Caco-2 (cell line): ENCODE results near the gene TFAM. TPM values are rescaled to one million over a fixed set of nuclear protein-coding genes. Genes with fewer than 3 reads are reported as not detected.

Source experiments
- BruUV-seq: library from RNA; stranded (reverse); fragments of 400-500 nt; replicated peaks from 2 replicates; lab custom pipeline; 2021; lab: Mats Ljungman, UMichigan
- CTCF ChIA-PET: fragments of 300-600 bp; sonication (Branson Sonifier 250); formaldehyde crosslinking; loops from one replicate; lab custom pipeline; 2022; ENCODE audit warnings: antibody characterized with exemption; lab: Charles Lee
- POLR2A ChIA-PET: fragments of 300-600 bp; sonication (Branson Sonifier 250); formaldehyde crosslinking; loops from one replicate; lab custom pipeline; 2022; ENCODE audit warnings: antibody characterized with exemption; lab: Charles Lee
- DNase-seq, 2 experiments: peaks; one replicate each; pipeline versions ENCODE4 v3.0.0 to v3.0.0-alpha.2; 2020 to 2022
- H3K27me3 ChIP-seq: replicated peaks from 2 replicates; pipeline ENCODE4 v1.6.0; 2011; ENCODE audit warnings: low read length; ENCODE audit not compliant: control insufficient read depth, insufficient read depth
- H3K36me3 ChIP-seq: 2 replicates; pipeline ENCODE4 v1.5.1; 2011; ENCODE audit warnings: low read length; ENCODE audit not compliant: control insufficient read depth, insufficient read depth
- H3K4me1 ChIP-seq: fragments of 250-450 bp; sonication (Bioruptor Pico); 2 replicates; pipeline ENCODE4 v1.5.1; 2020; ENCODE audit warnings: mild to moderate bottlenecking
- H3K4me3 ChIP-seq: 2 replicates; pipeline ENCODE4 v1.5.1; 2011; ENCODE audit warnings: low read depth, mild to moderate bottlenecking, control low read depth, low read length
- H3K9me3 ChIP-seq: fragments of 250-450 bp; sonication (Bioruptor Pico); 2 replicates; pipeline ENCODE4 v1.5.1; 2020; ENCODE audit warnings: mild to moderate bottlenecking, moderate library complexity
- H3K27ac Mint-ChIP-seq: one replicate; pipeline ENCODE4 v1.8.0; 2022; ENCODE audit warnings: mixed read lengths; ENCODE audit not compliant: unreplicated experiment
- H3K27me3 Mint-ChIP-seq: one replicate; pipeline ENCODE4 v1.8.0; 2022; ENCODE audit warnings: mixed read lengths; ENCODE audit not compliant: insufficient read depth, unreplicated experiment
- H3K36me3 Mint-ChIP-seq: one replicate; pipeline ENCODE4 v1.8.0; 2022; ENCODE audit warnings: mild to moderate bottlenecking, mixed read lengths; ENCODE audit not compliant: insufficient read depth, unreplicated experiment
- H3K4me1 Mint-ChIP-seq: one replicate; pipeline ENCODE4 v1.8.0; 2022; ENCODE audit warnings: low read depth, mixed read lengths; ENCODE audit not compliant: unreplicated experiment
- H3K4me3 Mint-ChIP-seq: one replicate; pipeline ENCODE4 v1.8.0; 2022; ENCODE audit warnings: mild to moderate bottlenecking, moderate library complexity, mixed read lengths; ENCODE audit not compliant: unreplicated experiment
- H3K9me3 Mint-ChIP-seq: one replicate; pipeline ENCODE4 v1.8.0; 2022; ENCODE audit warnings: mixed read lengths; ENCODE audit not compliant: unreplicated experiment
- CTCF ChIP-seq, 2 experiments: fragments of 200-600 bp in 1 of 2; IDR thresholded peaks; 1 replicate in 1 of 2; 2 replicates in 1 of 2; pipeline versions ENCODE4 v1.5.1 to v1.8.0; 2011 to 2022; ENCODE audit warnings: antibody characterized with exemption in 1 of 2, control low read depth in 1 of 2, inconsistent platforms in 1 of 2, low read depth in 1 of 2, low read length in 1 of 2, mild to moderate bottlenecking in 1 of 2, moderate library complexity in 1 of 2; ENCODE audit not compliant: insufficient read depth in 1 of 2, severe bottlenecking in 1 of 2, unreplicated experiment in 1 of 2
- intact Hi-C: fragments of 100-400 bp; cut with micrococcal nuclease; formaldehyde crosslinking; loops from one replicate; pipeline ENCODE4 v1.10.0; 2022; ENCODE audit not compliant: unreplicated experiment
- total RNA-seq: library from RNA; stranded (reverse); gene quantifications from 2 replicates; pipeline ENCODE4 v1.2.3, GENCODE V29; 2022

Gene TFAM
- total RNA-seq, 1 experiment from 2014 or later = 228 TPM

- Histone ChIP-seq H3K27me3 (no peaks in the 10 kb centered on the region), H3K36me3 (no peaks in the 10 kb centered on the region), H3K4me1 (no peaks in the 10 kb centered on the region), H3K4me3 (no peak overlapping the region), H3K9me3 (no peaks in the 10 kb centered on the region)
- intact Hi-C loops = no loop called here
- no peaks in the 10 kb centered on the region for H3K9me3 Mint-ChIP-seq
- ChIA-PET POLR2A (no interaction called here), CTCF (interaction anchor here (1.4 kb wide), 1 partner anchor 24 kb away, joined by 4 read pairs; no protein-coding TSS in a partner anchor)
- no peak for DNase-seq
- no peaks in the 10 kb centered on the region for H3K27me3 Mint-ChIP-seq
- H3K4me3 Mint-ChIP-seq = no peak overlapping the region
- H3K4me1 Mint-ChIP-seq = no peaks in the 10 kb centered on the region
- H3K36me3 Mint-ChIP-seq = peaks cover 8% of the 10 kb centered on the region
- TF ChIP-seq CTCF (IDR thresholded peaks at IDR 0.05; ENCODE audit: insufficient read depth in 1 of 2, low read depth in 1 of 2, low read length in 1 of 2, severe bottlenecking in 1 of 2, unreplicated experiment in 1 of 2) = no peak
- no TSS peak for BruUV-seq
- H3K27ac Mint-ChIP-seq = no peak overlapping the region
Observed at GRCh38 chr10:58361353-58361752, 23.9 kb upstream of the TFAM start.

- Histone ChIP-seq H3K36me3 (no peaks in the 10 kb centered on the region), H3K9me3 (no peaks in the 10 kb centered on the region), H3K27me3 (no peaks in the 10 kb centered on the region), H3K4me3 (no peak overlapping the region), H3K4me1 (no peaks in the 10 kb centered on the region)
- TF ChIP-seq CTCF (IDR thresholded peaks at IDR 0.05; ENCODE audit: insufficient read depth in 1 of 2, low read depth in 1 of 2, low read length in 1 of 2, severe bottlenecking in 1 of 2, unreplicated experiment in 1 of 2) = no peak
- BruUV-seq = TSS peak; percentile 20
- CTCF ChIA-PET = no interaction called here
- Mint-ChIP-seq H3K4me1 (no peaks in the 10 kb centered on the region), H3K4me3 (no peak overlapping the region), H3K27ac (no peak overlapping the region), H3K27me3 (no peaks in the 10 kb centered on the region), H3K9me3 (no peaks in the 10 kb centered on the region), H3K36me3 (peaks cover 13% of the 10 kb centered on the region)
- POLR2A ChIA-PET = no interaction called here
- intact Hi-C loops = no loop called here
- no peak for DNase-seq
Observed at GRCh38 chr10:58362027-58362789, 23.0 kb upstream of the TFAM start.

- TF ChIP-seq CTCF (IDR thresholded peaks at IDR 0.05; ENCODE audit: insufficient read depth in 1 of 2, low read depth in 1 of 2, low read length in 1 of 2, severe bottlenecking in 1 of 2, unreplicated experiment in 1 of 2) = no peak
- DNase-seq = no peak
- H3K4me1 ChIP-seq = no peaks in the 10 kb centered on the region
- H3K9me3 Mint-ChIP-seq = no peaks in the 10 kb centered on the region
- no TSS peak for BruUV-seq
- CTCF ChIA-PET = no interaction called here
- H3K27me3 Mint-ChIP-seq = no peaks in the 10 kb centered on the region
- H3K4me3 Mint-ChIP-seq = no peak overlapping the region
- H3K36me3 Mint-ChIP-seq = peaks cover 13% of the 10 kb centered on the region
- no peaks in the 10 kb centered on the region for H3K9me3 ChIP-seq
- no peaks in the 10 kb centered on the region for H3K27me3 ChIP-seq
- POLR2A ChIA-PET = no interaction called here
- no peaks in the 10 kb centered on the region; the same call in 1 of the 2 replicates for H3K36me3 ChIP-seq
- intact Hi-C loops = no loop called here
- H3K4me3 ChIP-seq = no peak overlapping the region
- no peaks in the 10 kb centered on the region for H3K4me1 Mint-ChIP-seq
- no peak overlapping the region for H3K27ac Mint-ChIP-seq
Observed at GRCh38 chr10:58367069-58367468, 18.1 kb upstream of the TFAM start.
